Suprapubic skin (tissue), 4 donors: ENCODE results near the gene EIF5A2. TPM values are rescaled to one million over a fixed set of nuclear protein-coding genes. Genes with fewer than 3 reads are reported as not detected.
"Not testable (repeated sequence)": the region's sequence is repeated elsewhere in the genome, so short reads cannot be mapped to it uniquely, and the experiment has no call there.

Experiments
- DNase-seq, 2 donors: peaks; one replicate each; pipeline ENCODE4 v3.0.0-alpha.2; 2019; ENCODE audit warnings: low spot score in 2 of 2
- H3K27ac ChIP-seq: fragments of 200-600 bp; sonication (generic); one replicate; pipeline ENCODE4 v1.5.1; 2019
- H3K27me3 ChIP-seq: fragments of 200-600 bp; sonication (generic); one replicate; pipeline ENCODE4 v1.5.1; 2019
- H3K36me3 ChIP-seq: fragments of 200-600 bp; sonication (generic); one replicate; pipeline ENCODE4 v1.5.1; 2019
- H3K4me1 ChIP-seq: fragments of 200-600 bp; sonication (generic); one replicate; pipeline ENCODE4 v1.5.1; 2019
- H3K4me3 ChIP-seq: fragments of 200-600 bp; sonication (generic); one replicate; pipeline ENCODE4 v1.5.1; 2019; ENCODE audit warnings: mild to moderate bottlenecking
- H3K9me3 ChIP-seq: fragments of 200-600 bp; sonication (generic); one replicate; pipeline ENCODE4 v1.5.1; 2019
- EP300 ChIP-seq: sonication (generic); formaldehyde crosslinking; IDR thresholded peaks from one replicate; pipeline ENCODE4 v1.6.1; 2017; ENCODE audit warnings: antibody characterized with exemption
- POLR2A ChIP-seq, 2 donors: fragments of 450-650 bp; IDR thresholded peaks; one replicate each; pipeline ENCODE4 v1.6.1; 2017; ENCODE audit warnings: antibody characterized with exemption in 2 of 2, mild to moderate bottlenecking in 2 of 2, moderate library complexity in 2 of 2
- POLR2AphosphoS5 ChIP-seq, 3 donors: sonication (generic); formaldehyde crosslinking; IDR thresholded peaks; one replicate each; pipeline ENCODE4 v1.6.1; 2017; ENCODE audit warnings: antibody characterized with exemption in 3 of 3
- WGBS: methylation state at CpG from one replicate; pipeline ENCODE4 v1.1.5; 2018; 5-methylcytosine and 5-hydroxymethylcytosine counted together
- total RNA-seq, 4 donors: library from RNA; depleted of rRNA; stranded (reverse); fragments of >200 nt; gene quantifications; one replicate each; pipeline ENCODE4 v1.1.0, GENCODE V29; 2016
- TF ChIP-seq, protein P1 (sequence below), 2 donors: fragments of 200-600 bp in 1 of 2; fragments of 450-650 bp in 1 of 2; sonication (generic) in 1 of 2; IDR thresholded peaks; one replicate each; pipeline ENCODE4 v1.5.1; 2016 to 2019; ENCODE audit warnings: antibody characterized with exemption in 2 of 2, mild to moderate bottlenecking in 1 of 2, moderate library complexity in 1 of 2

The EIF5A2 gene
- total RNA-seq, 4 donors from 2014 or later = 1.9 to 5.3 (median 3.5) TPM

DNA sequence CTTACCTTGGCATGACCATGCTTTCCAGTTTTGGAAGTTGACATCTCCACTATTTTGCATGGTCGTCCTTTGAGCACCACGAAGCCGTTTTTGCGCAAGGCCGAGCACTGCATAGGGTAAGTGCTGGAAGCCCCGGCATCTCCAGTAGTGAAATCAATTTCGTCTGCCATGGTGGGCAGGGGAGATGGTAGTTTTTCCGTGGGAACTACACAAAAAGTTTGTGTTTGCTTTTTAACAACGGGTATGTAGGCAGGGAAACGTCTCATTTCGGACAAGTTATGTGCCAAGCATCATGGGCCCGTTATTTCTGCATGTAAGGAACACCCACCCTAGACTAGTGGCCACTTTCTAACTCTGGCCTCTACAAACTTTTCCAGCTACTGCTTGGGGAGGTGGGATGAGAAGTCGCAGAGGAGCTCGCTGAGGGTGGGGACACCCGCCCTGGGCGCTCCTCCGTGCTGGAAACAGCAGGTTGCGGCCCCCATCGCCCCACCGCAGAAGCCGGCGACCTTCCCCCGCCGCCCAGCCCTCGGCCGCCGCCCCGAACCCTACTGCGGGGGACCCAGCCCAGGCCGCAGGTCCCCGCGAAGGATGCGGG is 701 bp downstream of the EIF5A2 start:
- peaks cover 12% of the 10 kb centered on the region for H3K9me3 ChIP-seq
- H3K27me3 ChIP-seq = no peaks in the 10 kb centered on the region
- peaks cover 15% of the 10 kb centered on the region for H3K4me1 ChIP-seq
- H3K36me3 ChIP-seq = no peaks in the 10 kb centered on the region
- TF ChIP-seq POLR2A (IDR thresholded peaks at IDR 0.05) = no peak
- H3K27ac ChIP-seq = peak overlapping the region; percentile 57
- no peak for DNase-seq
- WGBS = 26% methylated on average over 15 of the region's 33 CpGs
- H3K4me3 ChIP-seq = peak overlapping the region; percentile 66

DNA sequence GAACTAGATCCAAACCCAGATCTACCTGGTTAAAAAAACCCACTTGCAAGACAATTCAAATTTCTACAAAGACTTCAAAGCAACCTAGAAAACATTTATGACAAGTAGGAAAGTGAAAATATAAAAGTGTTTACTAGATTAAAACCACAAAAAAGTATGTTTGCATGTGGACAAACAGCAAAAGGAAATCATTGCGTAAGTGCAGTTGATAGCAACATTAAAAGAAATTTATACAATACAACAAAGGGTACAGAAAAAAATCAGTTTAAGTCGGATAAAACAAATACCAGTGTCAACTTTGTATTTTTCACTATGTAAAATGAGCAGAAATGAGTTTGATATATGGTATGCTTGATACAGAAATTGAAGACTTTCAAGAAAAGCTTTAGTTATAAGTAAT is 2.6 kb downstream of the EIF5A2 start:
- H3K27ac ChIP-seq = no peak overlapping the region
- DNase-seq = no peak
- H3K4me1 ChIP-seq = peaks cover 15% of the 10 kb centered on the region
- TF ChIP-seq EP300 (no peak), POLR2A (IDR thresholded peaks at IDR 0.05) (no peak), POLR2AphosphoS5 (IDR thresholded peaks at IDR 0.05) (no peak)
- TF ChIP-seq, protein P1, sequence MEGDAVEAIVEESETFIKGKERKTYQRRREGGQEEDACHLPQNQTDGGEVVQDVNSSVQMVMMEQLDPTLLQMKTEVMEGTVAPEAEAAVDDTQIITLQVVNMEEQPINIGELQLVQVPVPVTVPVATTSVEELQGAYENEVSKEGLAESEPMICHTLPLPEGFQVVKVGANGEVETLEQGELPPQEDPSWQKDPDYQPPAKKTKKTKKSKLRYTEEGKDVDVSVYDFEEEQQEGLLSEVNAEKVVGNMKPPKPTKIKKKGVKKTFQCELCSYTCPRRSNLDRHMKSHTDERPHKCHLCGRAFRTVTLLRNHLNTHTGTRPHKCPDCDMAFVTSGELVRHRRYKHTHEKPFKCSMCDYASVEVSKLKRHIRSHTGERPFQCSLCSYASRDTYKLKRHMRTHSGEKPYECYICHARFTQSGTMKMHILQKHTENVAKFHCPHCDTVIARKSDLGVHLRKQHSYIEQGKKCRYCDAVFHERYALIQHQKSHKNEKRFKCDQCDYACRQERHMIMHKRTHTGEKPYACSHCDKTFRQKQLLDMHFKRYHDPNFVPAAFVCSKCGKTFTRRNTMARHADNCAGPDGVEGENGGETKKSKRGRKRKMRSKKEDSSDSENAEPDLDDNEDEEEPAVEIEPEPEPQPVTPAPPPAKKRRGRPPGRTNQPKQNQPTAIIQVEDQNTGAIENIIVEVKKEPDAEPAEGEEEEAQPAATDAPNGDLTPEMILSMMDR (IDR thresholded peaks at IDR 0.05) = no peak
- no peaks in the 10 kb centered on the region for H3K27me3 ChIP-seq
- no peaks in the 10 kb centered on the region for H3K36me3 ChIP-seq
- peaks cover 4% of the 10 kb centered on the region for H3K9me3 ChIP-seq
- WGBS = 94% methylated on average over 2 of the region's 2 CpGs
- H3K4me3 ChIP-seq = no peak overlapping the region

DNA sequence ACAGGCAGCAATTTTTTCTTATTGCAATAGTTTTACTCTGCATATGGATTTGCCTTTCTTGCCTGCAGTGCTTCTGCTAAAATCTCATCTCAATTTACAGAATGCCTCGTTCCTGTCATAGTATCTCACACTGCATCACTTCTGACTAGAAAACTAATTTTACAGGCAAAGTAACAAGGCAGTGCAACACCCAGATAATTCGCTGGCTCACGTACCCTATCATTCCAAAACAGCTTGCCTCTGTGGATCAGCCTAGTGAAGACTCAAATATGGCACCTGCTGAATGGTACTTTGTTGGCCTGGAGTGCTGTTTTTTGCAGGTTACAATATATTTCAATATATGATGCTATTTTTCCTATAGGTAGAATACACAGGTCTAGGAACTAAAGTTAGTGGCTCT is 5.3 kb downstream of the EIF5A2 start:
- WGBS = 91% methylated on average over 3 of the region's 3 CpGs
- Histone ChIP-seq H3K36me3 (no peaks in the 10 kb centered on the region), H3K27ac (no peak overlapping the region), H3K4me1 (peaks cover 12% of the 10 kb centered on the region), H3K4me3 (no peak overlapping the region), H3K9me3 (no peaks in the 10 kb centered on the region), H3K27me3 (no peaks in the 10 kb centered on the region)
- no peak for TF ChIP-seq POLR2A (IDR thresholded peaks at IDR 0.05)
- TF ChIP-seq, protein P1 (IDR thresholded peaks at IDR 0.05) = no peak
- no peak for TF ChIP-seq POLR2AphosphoS5 (IDR thresholded peaks at IDR 0.05)
- no peak for DNase-seq

DNA sequence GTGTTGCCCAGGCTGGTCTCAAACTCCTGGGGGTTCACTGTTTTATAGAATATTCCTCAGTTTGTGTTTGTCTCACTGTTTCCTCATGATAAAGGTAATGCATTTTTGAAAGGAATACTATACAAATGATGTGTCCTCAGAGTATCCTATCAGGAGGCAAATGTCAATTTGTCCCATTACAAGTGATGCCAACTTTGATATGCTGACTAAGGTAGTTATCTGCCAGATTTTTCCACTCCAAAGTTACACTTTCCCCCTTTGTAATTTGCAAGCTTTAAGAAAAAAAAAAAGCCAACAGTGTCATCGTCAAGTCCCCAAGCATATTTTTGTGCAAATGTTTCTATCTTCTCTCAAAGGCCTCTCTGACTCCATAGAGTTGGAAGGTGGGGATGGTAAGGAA is 9.0 kb downstream of the EIF5A2 start:
- 97% methylated on average over 1 of the region's 1 CpG for WGBS
- H3K4me3 ChIP-seq = no peak overlapping the region
- no peak for DNase-seq

DNA sequence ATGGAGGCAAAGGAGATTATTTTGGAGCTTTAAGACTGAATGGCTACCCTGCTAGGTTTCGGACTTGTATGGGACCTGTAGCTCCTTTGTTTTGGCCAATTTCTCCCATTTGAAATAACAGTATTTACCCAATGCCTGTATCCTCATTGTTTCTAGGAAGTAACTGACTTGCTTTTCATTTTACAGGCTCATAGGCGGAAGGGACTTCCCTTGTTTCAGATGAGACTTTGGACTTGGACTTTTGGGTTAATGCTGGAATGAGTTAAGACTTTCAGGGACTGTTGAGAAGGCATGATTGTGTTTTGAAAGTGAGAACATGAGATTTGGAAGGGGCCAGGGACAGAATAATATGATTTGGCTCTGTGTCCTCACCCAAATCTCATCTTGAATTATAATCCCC is 10.5 kb downstream of the EIF5A2 start:
- peaks cover 5% of the 10 kb centered on the region for H3K36me3 ChIP-seq
- H3K4me3 ChIP-seq = no peak overlapping the region
- TF ChIP-seq, protein P1 (IDR thresholded peaks at IDR 0.05) = no peak
- TF ChIP-seq EP300 = no peak
- TF ChIP-seq POLR2AphosphoS5 (IDR thresholded peaks at IDR 0.05) = no peak
- no peak for TF ChIP-seq POLR2A (IDR thresholded peaks at IDR 0.05)
- H3K9me3 ChIP-seq = no peaks in the 10 kb centered on the region
- H3K4me1 ChIP-seq = no peaks in the 10 kb centered on the region
- H3K27ac ChIP-seq = no peak overlapping the region
- H3K27me3 ChIP-seq = no peaks in the 10 kb centered on the region
- WGBS = 97% methylated on average over 2 of the region's 2 CpGs
- no peak for DNase-seq

More for the DNA sequence above, 9.0 kb downstream of the EIF5A2 start:
- TF ChIP-seq, protein P1 (IDR thresholded peaks at IDR 0.05) = no peak
- no peak for TF ChIP-seq POLR2A (IDR thresholded peaks at IDR 0.05)
- TF ChIP-seq EP300 = no peak
- Histone ChIP-seq H3K36me3 (peaks cover 5% of the 10 kb centered on the region), H3K4me1 (no peaks in the 10 kb centered on the region), H3K27me3 (no peaks in the 10 kb centered on the region), H3K27ac (no peak overlapping the region), H3K9me3 (no peaks in the 10 kb centered on the region)

DNA sequence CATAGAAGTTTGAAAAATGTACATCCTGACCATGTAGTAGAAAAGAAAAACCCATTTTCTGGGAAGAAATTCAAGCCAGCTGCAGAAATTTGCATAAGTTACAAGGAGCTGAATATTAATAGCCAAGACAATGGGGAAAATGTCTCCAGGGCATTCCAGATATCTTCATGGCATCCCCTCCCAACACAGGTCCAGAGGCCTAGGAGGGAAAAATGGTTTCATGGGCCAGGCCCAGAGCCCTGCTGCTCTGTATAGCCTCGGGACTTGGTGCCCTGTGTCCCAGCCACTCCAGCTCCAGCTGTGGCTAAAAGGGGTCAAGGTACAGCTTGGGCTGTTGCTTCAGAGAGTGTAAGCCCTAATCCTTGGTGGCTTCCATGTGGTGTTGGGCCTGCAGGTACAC is 11.2 kb downstream of the EIF5A2 start:
- H3K36me3 ChIP-seq, H3K4me1 ChIP-seq, H3K27ac ChIP-seq, H3K4me3 ChIP-seq, H3K27me3 ChIP-seq, DNase-seq, H3K9me3 ChIP-seq: not testable (repeated sequence)
- WGBS = 100% methylated on average over 1 of the region's 1 CpG
